ENCODE results near the gene IP6K1. TPM values are rescaled to one million over a fixed set of nuclear protein-coding genes. Genes with fewer than 3 reads are reported as not detected.

The IP6K1 gene
- total RNA-seq, 4 donors from 2014 or later, result 30.5 to 41.3 (median 35.8) TPM

DNA sequence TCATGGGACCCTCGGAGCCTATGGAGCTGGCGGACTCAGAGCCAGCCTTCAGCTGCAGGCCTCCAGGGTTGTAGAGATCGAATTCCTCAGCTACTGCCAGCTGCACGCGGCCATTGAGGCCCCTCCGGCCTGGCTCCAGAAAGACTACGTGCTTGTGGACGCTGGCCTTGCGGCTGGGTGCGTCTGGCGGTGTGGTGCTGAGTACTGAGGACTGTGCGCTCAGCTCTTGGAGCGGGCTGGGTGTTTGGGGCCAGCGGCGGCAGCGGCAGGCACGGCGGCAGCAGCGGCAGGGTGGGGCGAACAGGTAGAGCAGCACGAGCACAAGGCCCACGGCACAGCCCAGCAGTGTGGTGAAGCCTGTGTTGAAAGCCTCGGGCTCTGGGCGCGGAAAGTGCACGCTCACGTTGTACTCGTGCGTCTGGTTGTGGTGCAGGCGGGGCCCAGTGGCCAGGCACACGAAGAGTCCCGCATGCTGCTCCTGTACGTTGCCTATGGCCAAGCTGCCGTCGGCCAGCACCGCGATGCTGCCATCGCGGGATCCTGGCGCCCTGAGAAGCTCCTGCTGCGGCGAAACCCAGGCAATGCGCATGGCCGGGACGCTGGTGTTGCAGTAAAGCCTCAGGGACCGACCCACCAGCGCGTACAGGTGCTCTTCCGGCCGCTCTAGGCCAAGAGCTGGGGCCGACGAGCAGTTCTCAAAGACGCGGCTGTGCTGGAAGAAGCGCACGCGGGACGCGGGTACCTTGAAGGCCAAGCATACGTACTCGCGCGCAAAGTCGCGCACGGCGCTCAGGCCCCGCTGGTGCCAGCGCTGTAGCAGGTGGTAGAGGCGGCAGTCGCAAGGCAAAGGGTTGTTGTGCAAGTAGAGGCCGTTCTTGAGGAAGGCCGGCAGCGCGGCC lies 68.1 kb downstream of the IP6K1 start:
- DNase-seq (ENCODE audit: low spot score) (no peak), ATAC-seq (ENCODE audit: low FRiP score) (no peak)
- TF ChIP-seq, protein P1, sequence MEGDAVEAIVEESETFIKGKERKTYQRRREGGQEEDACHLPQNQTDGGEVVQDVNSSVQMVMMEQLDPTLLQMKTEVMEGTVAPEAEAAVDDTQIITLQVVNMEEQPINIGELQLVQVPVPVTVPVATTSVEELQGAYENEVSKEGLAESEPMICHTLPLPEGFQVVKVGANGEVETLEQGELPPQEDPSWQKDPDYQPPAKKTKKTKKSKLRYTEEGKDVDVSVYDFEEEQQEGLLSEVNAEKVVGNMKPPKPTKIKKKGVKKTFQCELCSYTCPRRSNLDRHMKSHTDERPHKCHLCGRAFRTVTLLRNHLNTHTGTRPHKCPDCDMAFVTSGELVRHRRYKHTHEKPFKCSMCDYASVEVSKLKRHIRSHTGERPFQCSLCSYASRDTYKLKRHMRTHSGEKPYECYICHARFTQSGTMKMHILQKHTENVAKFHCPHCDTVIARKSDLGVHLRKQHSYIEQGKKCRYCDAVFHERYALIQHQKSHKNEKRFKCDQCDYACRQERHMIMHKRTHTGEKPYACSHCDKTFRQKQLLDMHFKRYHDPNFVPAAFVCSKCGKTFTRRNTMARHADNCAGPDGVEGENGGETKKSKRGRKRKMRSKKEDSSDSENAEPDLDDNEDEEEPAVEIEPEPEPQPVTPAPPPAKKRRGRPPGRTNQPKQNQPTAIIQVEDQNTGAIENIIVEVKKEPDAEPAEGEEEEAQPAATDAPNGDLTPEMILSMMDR (IDR thresholded peaks at IDR 0.05), result no peak

DNA sequence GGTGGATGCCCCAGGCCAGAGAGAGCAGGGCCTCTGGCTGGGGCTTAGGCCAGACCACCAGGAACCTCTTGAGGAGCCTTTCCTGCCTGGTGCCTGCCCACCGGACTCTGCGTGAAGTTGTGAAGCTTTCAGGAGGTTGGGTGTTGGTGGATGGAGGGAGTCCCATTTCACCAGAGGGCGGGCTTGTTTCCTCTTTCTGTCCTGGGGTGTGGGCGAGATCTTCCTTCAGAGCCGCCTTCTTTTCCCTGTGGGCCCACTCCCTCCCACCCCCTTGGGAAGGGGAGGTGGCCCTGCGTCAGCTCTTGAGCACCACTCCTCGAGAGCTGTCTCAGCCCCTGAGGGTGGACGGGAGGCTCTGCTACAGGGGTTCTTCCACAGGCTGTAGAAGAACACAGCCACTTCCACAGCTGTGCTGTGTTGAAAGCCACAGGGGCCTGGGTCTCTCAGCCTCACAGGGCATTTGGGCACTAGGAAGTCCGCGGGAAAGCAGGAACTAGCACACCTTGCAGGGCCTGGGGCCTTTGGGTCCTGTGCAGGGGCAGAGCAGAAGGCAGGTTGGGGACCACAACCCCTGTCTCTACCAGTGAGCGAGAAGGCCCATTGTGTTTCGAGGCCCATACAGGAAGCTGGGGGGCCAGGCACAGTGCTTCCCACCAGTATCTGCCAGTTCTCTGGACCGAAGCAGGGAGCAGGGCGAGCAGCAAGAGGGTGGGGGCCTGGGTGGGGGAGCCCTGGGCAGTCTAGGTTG lies 69.0 kb downstream of the IP6K1 start:
- no peak for ATAC-seq (ENCODE audit: low FRiP score)
- TF ChIP-seq, protein P1 (IDR thresholded peaks at IDR 0.05), result no peak
- DNase-seq (ENCODE audit: low spot score), result no peak

GRCh38 chr3:49716691-49717210 lies 69.6 kb downstream of the IP6K1 start:
- no peak for ATAC-seq (ENCODE audit: low FRiP score)
- no peak for DNase-seq (ENCODE audit: low spot score)
- TF ChIP-seq, protein P1 (IDR thresholded peaks at IDR 0.05), result no peak

DNA sequence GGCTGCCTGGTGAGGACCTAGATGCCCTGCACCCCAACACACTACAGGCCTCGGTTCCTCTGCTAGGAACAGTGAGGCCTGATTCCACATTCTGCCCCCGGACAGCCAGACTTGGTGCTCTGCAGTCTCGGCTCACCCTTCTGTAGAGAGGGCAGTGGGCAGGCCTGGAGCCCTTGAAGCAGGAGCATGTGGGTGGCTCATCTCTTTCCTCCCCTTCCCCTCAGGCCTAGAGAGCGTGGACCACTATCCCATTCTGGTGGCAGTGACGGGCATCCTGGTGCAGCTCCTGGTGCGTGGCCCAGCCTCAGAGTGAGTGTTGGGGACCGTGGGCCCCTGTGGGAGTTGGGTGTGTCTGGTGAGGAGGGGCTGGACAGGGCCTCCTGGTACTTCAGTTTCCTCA lies 70.2 kb downstream of the IP6K1 start:
- DNase-seq (ENCODE audit: low spot score), result no peak
- no peak for ATAC-seq (ENCODE audit: low FRiP score)
- TF ChIP-seq, protein P1 (IDR thresholded peaks at IDR 0.05), result no peak

DNA sequence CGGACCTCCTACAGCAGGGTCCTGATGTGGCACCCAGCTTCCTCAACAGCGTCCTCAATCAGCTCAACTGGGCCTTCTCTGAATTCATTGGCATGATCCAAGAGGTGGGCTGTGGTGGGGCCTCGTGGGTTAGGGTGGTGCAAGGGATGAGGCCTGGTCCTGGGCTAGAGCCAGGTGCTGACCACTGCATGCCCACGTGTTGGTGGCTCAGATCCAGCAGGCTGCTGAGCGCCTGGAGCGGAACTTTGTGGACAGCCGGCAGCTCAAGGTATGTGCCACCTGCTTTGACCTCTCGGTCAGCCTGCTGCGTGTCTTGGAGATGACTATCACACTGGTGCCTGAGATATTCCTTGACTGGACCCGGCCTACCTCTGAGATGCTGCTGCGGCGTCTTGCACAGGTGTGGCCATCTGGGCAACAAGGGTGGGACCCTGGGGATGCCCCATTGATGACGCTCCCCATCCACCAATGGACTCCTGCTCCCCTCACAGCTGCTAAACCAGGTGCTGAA lies 70.7 kb downstream of the IP6K1 start:
- TF ChIP-seq, protein P1 (IDR thresholded peaks at IDR 0.05), result no peak
- ATAC-seq (ENCODE audit: low FRiP score), result no peak
- no peak for DNase-seq (ENCODE audit: low spot score)

- DNase-seq (ENCODE audit: low spot score), result no peak
- ATAC-seq (ENCODE audit: low FRiP score), result no peak
- TF ChIP-seq, protein P1 (IDR thresholded peaks at IDR 0.05), result no peak
Observed at GRCh38 chr3:49714728-49715550, 71.4 kb downstream of the IP6K1 start.

All from omental fat pad (tissue), 4 donors.